Measurements from ENCODE around the gene NCAPH2. TPM values are rescaled to one million over a fixed set of nuclear protein-coding genes. Genes with fewer than 3 reads are reported as not detected.
A peak's percentile ranks its signal among the peaks of the same experiment; 100 is the strongest.

Gene NCAPH2
- total RNA-seq, 1 donor from 2014 or later = 45.7 TPM

DNA sequence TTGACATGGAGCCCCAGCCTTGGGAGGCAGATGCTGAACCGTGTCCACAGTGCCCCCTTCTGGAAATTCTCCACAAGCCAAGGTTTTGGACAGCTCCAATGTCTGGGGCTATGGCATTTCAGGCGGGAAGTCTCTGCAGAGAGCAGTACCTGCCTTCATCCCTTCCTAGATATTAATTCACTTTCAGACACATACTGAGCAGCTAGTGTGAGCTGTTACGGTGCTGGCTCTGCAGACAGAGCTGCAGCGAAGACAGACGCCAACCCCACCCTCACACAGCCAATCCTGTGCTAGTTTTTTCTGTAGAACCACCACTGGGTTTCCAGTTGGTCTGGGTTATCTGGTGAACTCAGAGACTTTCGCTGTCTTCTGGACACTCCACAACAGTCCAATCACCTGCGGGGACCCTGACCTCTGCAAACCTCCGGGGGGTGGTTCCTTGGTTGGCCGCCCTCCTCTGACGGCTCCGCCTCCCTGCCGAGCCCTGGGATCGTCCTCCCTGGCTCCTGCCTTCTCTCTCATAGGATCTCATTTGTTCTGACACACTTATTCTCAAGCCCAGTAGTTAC is 9.6 kb upstream of the NCAPH2 start:
- Histone ChIP-seq H3K4me3 (no peak overlapping the region), H3K27me3 (no peaks in the 10 kb centered on the region), H3K4me1 (peaks cover 8% of the 10 kb centered on the region), H3K36me3 (peaks cover 0 to 10% of the 10 kb centered on the region in 2 donors), H3K27ac (no peak overlapping the region), H3K9me3 (no peaks in the 10 kb centered on the region)
- no peak for TF ChIP-seq POLR2A (IDR thresholded peaks at IDR 0.05)
- TF ChIP-seq, protein P1, sequence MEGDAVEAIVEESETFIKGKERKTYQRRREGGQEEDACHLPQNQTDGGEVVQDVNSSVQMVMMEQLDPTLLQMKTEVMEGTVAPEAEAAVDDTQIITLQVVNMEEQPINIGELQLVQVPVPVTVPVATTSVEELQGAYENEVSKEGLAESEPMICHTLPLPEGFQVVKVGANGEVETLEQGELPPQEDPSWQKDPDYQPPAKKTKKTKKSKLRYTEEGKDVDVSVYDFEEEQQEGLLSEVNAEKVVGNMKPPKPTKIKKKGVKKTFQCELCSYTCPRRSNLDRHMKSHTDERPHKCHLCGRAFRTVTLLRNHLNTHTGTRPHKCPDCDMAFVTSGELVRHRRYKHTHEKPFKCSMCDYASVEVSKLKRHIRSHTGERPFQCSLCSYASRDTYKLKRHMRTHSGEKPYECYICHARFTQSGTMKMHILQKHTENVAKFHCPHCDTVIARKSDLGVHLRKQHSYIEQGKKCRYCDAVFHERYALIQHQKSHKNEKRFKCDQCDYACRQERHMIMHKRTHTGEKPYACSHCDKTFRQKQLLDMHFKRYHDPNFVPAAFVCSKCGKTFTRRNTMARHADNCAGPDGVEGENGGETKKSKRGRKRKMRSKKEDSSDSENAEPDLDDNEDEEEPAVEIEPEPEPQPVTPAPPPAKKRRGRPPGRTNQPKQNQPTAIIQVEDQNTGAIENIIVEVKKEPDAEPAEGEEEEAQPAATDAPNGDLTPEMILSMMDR (IDR thresholded peaks at IDR 0.05) = peak in 1 of 3 experiments; percentile 43
- intact Hi-C loops (cut with DNase I) = no loop called here
- no peak for DNase-seq (ENCODE audit: extremely low spot score in 2 of 2)

DNA sequence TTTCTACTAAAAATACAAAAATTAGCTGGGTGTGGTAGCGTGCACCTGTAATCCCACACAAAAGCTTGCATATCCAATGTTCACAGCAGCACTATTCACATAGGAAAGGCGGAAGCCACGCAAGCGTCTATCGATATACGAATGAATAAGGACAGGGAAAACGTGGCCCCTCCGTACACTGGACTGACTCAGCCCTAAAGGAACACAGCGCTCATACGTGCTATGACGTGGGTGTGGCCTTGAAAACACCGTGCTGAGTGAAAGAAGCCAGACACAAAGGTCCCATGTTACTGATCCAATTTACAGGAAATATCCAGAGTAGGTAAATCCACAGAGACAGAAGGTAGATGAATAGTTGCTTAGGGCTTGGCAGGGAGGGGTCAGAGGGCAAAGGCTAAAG is 7.6 kb upstream of the NCAPH2 start:
- no peak for DNase-seq (ENCODE audit: extremely low spot score in 2 of 2)
- Histone ChIP-seq H3K27ac (no peak overlapping the region), H3K9me3 (no peaks in the 10 kb centered on the region), H3K4me3 (no peak overlapping the region), H3K36me3 (peaks cover 0 to 25% of the 10 kb centered on the region in 2 donors), H3K27me3 (no peaks in the 10 kb centered on the region), H3K4me1 (peaks cover 22% of the 10 kb centered on the region)
- intact Hi-C loops (cut with DNase I) = no loop called here
- TF ChIP-seq POLR2AphosphoS5 (IDR thresholded peaks at IDR 0.05; ENCODE audit: insufficient read depth in 1 of 2, low read depth in 1 of 2) = no peak
- TF ChIP-seq, protein P1 (IDR thresholded peaks at IDR 0.05) = no peak

DNA sequence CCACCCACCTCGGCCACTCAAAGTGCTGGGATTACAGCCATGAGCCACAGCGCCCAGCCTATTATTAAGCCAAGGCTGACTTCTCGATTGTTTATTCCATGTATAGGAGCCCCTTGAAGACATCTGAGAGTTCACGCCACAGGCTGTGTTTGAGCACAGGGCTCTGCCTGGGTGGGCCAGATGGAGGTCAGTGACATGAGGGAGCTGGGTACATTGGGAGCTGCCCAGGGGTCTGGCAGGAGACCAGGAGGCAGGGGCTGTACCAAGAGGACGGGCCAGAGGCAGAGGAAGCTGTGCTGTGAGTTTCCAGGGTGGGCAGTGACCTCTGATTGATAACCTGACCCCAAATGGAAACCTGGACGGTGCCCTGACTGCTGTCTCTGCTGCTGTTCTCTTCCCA is 5.9 kb upstream of the NCAPH2 start:
- no peak for DNase-seq (ENCODE audit: extremely low spot score in 2 of 2)
- TF ChIP-seq POLR2AphosphoS5 (IDR thresholded peaks at IDR 0.05; ENCODE audit: insufficient read depth in 1 of 2, low read depth in 1 of 2) (no peak), POLR2A (IDR thresholded peaks at IDR 0.05) (no peak)
- TF ChIP-seq, protein P1 (IDR thresholded peaks at IDR 0.05) = no peak
- H3K27ac ChIP-seq = no peak overlapping the region
- H3K36me3 ChIP-seq = peaks cover 0 to 31% of the 10 kb centered on the region in 2 donors
- no peaks in the 10 kb centered on the region for H3K27me3 ChIP-seq
- peaks cover 38% of the 10 kb centered on the region for H3K4me1 ChIP-seq
- H3K9me3 ChIP-seq = no peaks in the 10 kb centered on the region
- intact Hi-C loops (cut with DNase I) = no loop called here
- H3K4me3 ChIP-seq = no peak overlapping the region

DNA sequence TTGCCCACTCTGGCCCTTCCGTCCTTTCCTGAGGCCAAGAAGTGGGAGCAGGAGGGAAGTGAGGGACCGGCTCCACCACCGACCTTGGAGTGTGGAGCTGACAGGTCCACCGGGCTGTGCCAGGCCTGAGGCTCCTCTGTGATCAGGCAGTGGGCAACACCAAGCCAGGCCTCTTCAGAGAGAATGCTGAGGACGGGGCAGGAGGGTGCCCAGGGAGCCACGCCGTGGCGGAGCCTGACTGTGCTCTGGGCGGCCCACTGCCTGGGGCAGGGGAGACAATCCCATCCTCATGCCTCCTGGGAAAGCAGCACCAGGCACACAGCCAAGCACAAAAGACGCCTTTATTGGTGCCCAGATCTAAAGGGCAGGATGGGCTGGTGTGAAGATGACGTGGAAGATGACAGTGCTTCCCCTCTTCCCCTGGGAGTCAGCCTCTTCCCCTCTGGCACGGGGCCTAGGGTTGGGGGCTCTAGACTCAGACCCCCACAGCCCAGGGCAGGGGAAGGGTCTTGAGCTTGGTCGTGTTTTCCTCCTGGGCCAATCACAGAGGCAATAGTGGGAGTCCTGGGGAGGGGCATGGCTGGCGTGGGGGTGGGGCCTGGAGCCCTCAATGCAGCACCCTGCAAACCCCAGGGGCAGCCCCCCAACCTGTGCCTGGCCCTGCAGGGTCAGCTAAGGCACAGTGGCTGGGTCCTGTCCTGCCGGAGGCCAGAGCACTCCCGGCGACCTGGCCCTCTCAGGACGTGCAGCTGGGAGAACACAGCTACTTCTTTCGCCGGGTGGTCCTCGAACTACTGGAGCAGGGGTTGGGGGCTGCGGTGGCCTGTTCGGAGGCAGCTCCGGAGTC is 5.2 kb upstream of the NCAPH2 start:
- intact Hi-C loops (cut with DNase I) = no loop called here
- Histone ChIP-seq H3K4me1 (peaks cover 39% of the 10 kb centered on the region), H3K9me3 (no peaks in the 10 kb centered on the region), H3K36me3 (peaks cover 0 to 31% of the 10 kb centered on the region in 2 donors), H3K27ac (no peak overlapping the region), H3K27me3 (no peaks in the 10 kb centered on the region), H3K4me3 (no peak overlapping the region)
- DNase-seq (ENCODE audit: extremely low spot score in 2 of 2) = no peak
- TF ChIP-seq POLR2A (IDR thresholded peaks at IDR 0.05) = no peak
- TF ChIP-seq, protein P1 (IDR thresholded peaks at IDR 0.05) = no peak
- TF ChIP-seq POLR2AphosphoS5 (IDR thresholded peaks at IDR 0.05; ENCODE audit: insufficient read depth in 1 of 2, low read depth in 1 of 2) = no peak
